Endometrial microvascular endothelial cells (primary cell): ENCODE results near the gene ELF1. TPM values are rescaled to one million over a fixed set of nuclear protein-coding genes. Genes with fewer than 3 reads are reported as not detected.

Experiments
- total RNA-seq: library from RNA; depleted of rRNA; stranded (reverse); fragments of >200 nt; gene quantifications from one replicate; pipeline ENCODE4 v1.2.3, GENCODE V29; 2015; ENCODE audit errors: inconsistent ontology term

The ELF1 gene
- total RNA-seq, 1 donor from 2014 or later, result 61.0 TPM

Other genes with a start within 250 kb of the ELF1 start
- 12.9 TPM for gene MRPS31, start 248.1 kb downstream of the ELF1 start, total RNA-seq
- 41.9 TPM for gene SLC25A15, start 229.7 kb downstream of the ELF1 start, total RNA-seq
- 7.2 TPM for gene WBP4, start 42.2 kb upstream of the ELF1 start, total RNA-seq
- 8.8 TPM for gene KBTBD6, start 113.5 kb upstream of the ELF1 start, total RNA-seq
- 1.5 TPM for gene KBTBD7, start 175.3 kb upstream of the ELF1 start, total RNA-seq
- gene MTRF1, start 244.3 kb upstream of the ELF1 start, total RNA-seq, result 10.7 TPM